Gastroesophageal sphincter (tissue), 3 donors: ENCODE data around the gene CCDC97.

Experiments
- EP300 ChIP-seq: sonication (generic); formaldehyde crosslinking; IDR thresholded peaks from one replicate; pipeline ENCODE4 v1.6.1; 2017; ENCODE audit warnings: antibody characterized with exemption, mild to moderate bottlenecking
- POLR2A ChIP-seq, 2 donors: fragments of 450-650 bp; IDR thresholded peaks; one replicate each; pipeline ENCODE4 v1.6.1; 2017; ENCODE audit warnings: antibody characterized with exemption in 2 of 2, mild to moderate bottlenecking in 2 of 2, moderate library complexity in 1 of 2
- POLR2AphosphoS5 ChIP-seq: sonication (generic); formaldehyde crosslinking; IDR thresholded peaks from one replicate; pipeline ENCODE4 v1.6.1; 2017; ENCODE audit warnings: antibody characterized with exemption
- TF ChIP-seq, protein P1 (sequence below), 4 experiments: fragments of 200-600 bp in 2 of 4; fragments of 450-650 bp in 2 of 4; sonication (generic) in 1 of 4; IDR thresholded peaks; one replicate each; pipeline ENCODE4 v1.5.1; 2017 to 2019; ENCODE audit warnings: antibody characterized with exemption in 4 of 4, mild to moderate bottlenecking in 2 of 4, moderate library complexity in 2 of 4

DNA sequence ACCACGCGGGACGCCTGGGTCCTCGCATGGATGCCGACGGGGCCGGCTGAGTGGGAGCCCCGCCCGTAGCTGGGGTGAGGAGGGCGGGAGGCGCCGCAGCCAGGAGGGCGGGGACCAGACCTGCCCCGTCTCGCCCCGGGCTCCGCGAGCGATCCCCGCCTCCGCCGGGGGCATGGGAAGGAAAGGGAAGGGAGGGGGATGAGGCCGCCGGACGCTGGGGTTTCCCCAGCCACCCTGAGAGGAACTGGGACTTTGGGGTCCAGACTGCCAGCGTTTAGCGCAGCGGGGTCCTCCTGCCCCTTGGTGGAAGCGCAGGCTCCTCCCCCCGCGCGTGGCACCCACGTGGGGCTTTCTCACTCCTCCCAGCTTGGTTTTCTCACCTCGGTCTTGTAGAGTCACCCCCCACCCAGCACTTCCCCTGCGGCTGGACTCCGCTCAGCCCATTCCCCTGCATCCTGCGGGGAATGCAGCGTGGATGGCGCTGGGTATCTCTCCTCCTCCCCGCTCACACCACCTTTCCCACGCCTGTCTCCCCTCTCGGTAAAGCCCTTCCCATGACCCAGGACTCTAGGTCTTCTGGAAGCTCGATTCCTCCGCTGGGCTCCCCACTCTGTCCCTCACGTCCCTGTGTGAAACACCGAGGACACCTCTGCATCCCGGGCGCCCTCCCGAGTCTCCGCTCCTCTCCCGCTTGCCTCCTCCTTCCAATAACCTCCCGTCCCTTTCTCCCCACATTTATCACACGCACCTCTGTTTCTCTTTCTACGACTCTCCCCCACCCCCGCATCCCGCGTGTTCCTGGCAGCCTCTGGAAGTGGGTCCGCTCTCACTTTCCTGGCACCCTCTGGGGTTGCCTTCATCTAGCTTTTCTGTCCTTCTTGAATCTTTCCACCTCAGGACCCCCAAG lies 41.6 kb downstream of the CCDC97 start:
- TF ChIP-seq POLR2A (IDR thresholded peaks at IDR 0.05) (peak in 1 of 2 donors; percentile 7), EP300 (no peak), POLR2AphosphoS5 (peak; percentile 14)
- TF ChIP-seq, protein P1, sequence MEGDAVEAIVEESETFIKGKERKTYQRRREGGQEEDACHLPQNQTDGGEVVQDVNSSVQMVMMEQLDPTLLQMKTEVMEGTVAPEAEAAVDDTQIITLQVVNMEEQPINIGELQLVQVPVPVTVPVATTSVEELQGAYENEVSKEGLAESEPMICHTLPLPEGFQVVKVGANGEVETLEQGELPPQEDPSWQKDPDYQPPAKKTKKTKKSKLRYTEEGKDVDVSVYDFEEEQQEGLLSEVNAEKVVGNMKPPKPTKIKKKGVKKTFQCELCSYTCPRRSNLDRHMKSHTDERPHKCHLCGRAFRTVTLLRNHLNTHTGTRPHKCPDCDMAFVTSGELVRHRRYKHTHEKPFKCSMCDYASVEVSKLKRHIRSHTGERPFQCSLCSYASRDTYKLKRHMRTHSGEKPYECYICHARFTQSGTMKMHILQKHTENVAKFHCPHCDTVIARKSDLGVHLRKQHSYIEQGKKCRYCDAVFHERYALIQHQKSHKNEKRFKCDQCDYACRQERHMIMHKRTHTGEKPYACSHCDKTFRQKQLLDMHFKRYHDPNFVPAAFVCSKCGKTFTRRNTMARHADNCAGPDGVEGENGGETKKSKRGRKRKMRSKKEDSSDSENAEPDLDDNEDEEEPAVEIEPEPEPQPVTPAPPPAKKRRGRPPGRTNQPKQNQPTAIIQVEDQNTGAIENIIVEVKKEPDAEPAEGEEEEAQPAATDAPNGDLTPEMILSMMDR (IDR thresholded peaks at IDR 0.05) = no peak
